B cell (primary cell): ENCODE data around the gene CDC25B. TPM values are rescaled to one million over a fixed set of nuclear protein-coding genes. Genes with fewer than 3 reads are reported as not detected.

ENCODE experiments used
- ATAC-seq: fragments of 200-7000 bp; cut with Tn5 transposase; one replicate; pipeline ENCODE4 v1.10.0; 2021; ENCODE audit warnings: low read depth, mild to moderate bottlenecking, moderate number of reproducible peaks, moderate library complexity
- CTCF ChIA-PET: fragments of 350-600 bp; sonication (Branson Sonifier 250); formaldehyde crosslinking; loops from one replicate; lab custom pipeline; 2021; ENCODE audit warnings: antibody characterized with exemption, inconsistent platforms; lab: Charles Lee
- POLR2A ChIA-PET: fragments of 350-600 bp; sonication (Branson Sonifier 250); formaldehyde crosslinking; loops from one replicate; lab custom pipeline; 2021; ENCODE audit warnings: antibody characterized with exemption; lab: Charles Lee
- DNase-seq: peaks from one replicate; pipeline ENCODE4 v3.0.0; 2013
- H2AFZ ChIP-seq: 2 replicates; pipeline ENCODE4 v1.6.1; 2012; ENCODE audit warnings: mild to moderate bottlenecking, low read depth, low read length; ENCODE audit not compliant: insufficient read depth, poor library complexity, severe bottlenecking
- H3K27ac ChIP-seq, 2 donors: 1 replicate in 1 of 2; 2 replicates in 1 of 2; pipeline ENCODE4 v1.5.1; 2012 to 2013; ENCODE audit warnings: low read length in 2 of 2, mild to moderate bottlenecking in 2 of 2, moderate library complexity in 1 of 2
- H3K27me3 ChIP-seq, 4 experiments: fragments of 200-600 bp in 1 of 4; sonication (generic) in 1 of 4; replicated peaks in 1 of 4; 1 replicate in 2 of 4; 2 replicates in 2 of 4; pipeline versions ENCODE4 v1.6.1 to v1.7.0; 2013 to 2016; ENCODE audit warnings: low read length in 3 of 4, mild to moderate bottlenecking in 2 of 4, mixed read lengths in 1 of 4, moderate library complexity in 1 of 4; ENCODE audit not compliant: insufficient read depth in 4 of 4, control insufficient read depth in 3 of 4; ENCODE audit errors: control extremely low read depth in 1 of 4
- H3K36me3 ChIP-seq, 2 experiments: replicated peaks in 1 of 2; 1 replicate in 1 of 2; 2 replicates in 1 of 2; pipeline versions ENCODE4 v1.6.1 to v1.7.1; 2013; ENCODE audit warnings: low read length in 1 of 2; ENCODE audit not compliant: insufficient read depth in 2 of 2, control insufficient read depth in 1 of 2; ENCODE audit errors: control extremely low read depth in 1 of 2, extremely low read depth in 1 of 2
- H3K4me1 ChIP-seq, 2 donors: fragments of 200-600 bp in 1 of 2; sonication (generic) in 1 of 2; 1 replicate in 1 of 2; 2 replicates in 1 of 2; pipeline versions ENCODE4 v1.5.1 to v1.6.1; 2013 to 2017; ENCODE audit warnings: low read length in 2 of 2; ENCODE audit not compliant: control insufficient read depth in 2 of 2, insufficient read depth in 2 of 2
- H3K4me2 ChIP-seq: replicated peaks from 2 replicates; pipeline ENCODE3; 2012; ENCODE audit warnings: mild to moderate bottlenecking, low read depth, low read length; ENCODE audit not compliant: poor library complexity, severe bottlenecking
- H3K4me3 ChIP-seq, 5 experiments: fragments of 200-600 bp in 1 of 5; sonication (generic) in 1 of 5; 1 replicate in 3 of 5; 2 replicates in 2 of 5; pipeline versions ENCODE4 v1.5.1 to v1.7.0; 2011 to 2016; ENCODE audit warnings: low read length in 4 of 5, mild to moderate bottlenecking in 4 of 5, low read depth in 2 of 5, control low read depth in 1 of 5, moderate library complexity in 1 of 5; ENCODE audit not compliant: insufficient read depth in 1 of 5; ENCODE audit errors: control extremely low read depth in 1 of 5, extremely low read depth in 1 of 5
- H3K79me2 ChIP-seq: fragments of 200-600 bp; sonication (generic); one replicate; pipeline ENCODE4 v1.6.0; 2016; ENCODE audit warnings: low read length; ENCODE audit not compliant: control insufficient read depth, insufficient read depth
- H3K9ac ChIP-seq: fragments of 200-600 bp; sonication (generic); 2 replicates; pipeline ENCODE4 v1.6.1; 2017; ENCODE audit warnings: mild to moderate bottlenecking, low read length, moderate library complexity
- H3K9me3 ChIP-seq, 3 donors: one replicate each; pipeline versions ENCODE4 v1.6.1 to v1.7.1; 2013; ENCODE audit warnings: low read length in 2 of 3; ENCODE audit not compliant: control insufficient read depth in 2 of 3, insufficient read depth in 1 of 3; ENCODE audit errors: control extremely low read depth in 1 of 3
- H4K20me1 ChIP-seq: 2 replicates; pipeline ENCODE4 v1.6.0; 2012; ENCODE audit warnings: mild to moderate bottlenecking, low read length; ENCODE audit not compliant: insufficient read depth, control insufficient read depth, poor library complexity, severe bottlenecking
- H3K27ac Mint-ChIP-seq: one replicate; pipeline ENCODE4 v1.8.0; 2021; ENCODE audit warnings: mixed read lengths
- H3K27me3 Mint-ChIP-seq: one replicate; pipeline ENCODE4 v1.8.0; 2021; ENCODE audit warnings: mixed read lengths
- H3K4me1 Mint-ChIP-seq: one replicate; pipeline ENCODE4 v1.8.0; 2021; ENCODE audit warnings: mixed read lengths
- H3K4me3 Mint-ChIP-seq: one replicate; pipeline ENCODE4 v1.8.0; 2021; ENCODE audit warnings: mixed read lengths
- H3K9me3 Mint-ChIP-seq: one replicate; pipeline ENCODE4 v1.8.0; 2022; ENCODE audit warnings: mixed read lengths; ENCODE audit not compliant: insufficient read depth
- EZH2 ChIP-seq: IDR thresholded peaks from 2 replicates; pipeline ENCODE4 v1.6.1; 2012; ENCODE audit warnings: borderline replicate concordance, low read depth, mild to moderate bottlenecking, moderate library complexity, low read length; ENCODE audit not compliant: insufficient read depth, poor library complexity, severe bottlenecking
- WGBS: methylation state at CpG from one replicate; pipeline ENCODE4 v1.1.5; 2013; ENCODE audit warnings: missing lambda C conversion rate; ENCODE audit not compliant: insufficient coverage; 5-methylcytosine and 5-hydroxymethylcytosine counted together
- intact Hi-C: fragments of 100-400 bp; cut with micrococcal nuclease; formaldehyde crosslinking; loops from one replicate; pipeline ENCODE4 v1.10.0; 2022
- polyA plus RNA-seq: library from polyadenylated mRNA; depleted of rRNA; stranded (reverse); fragments of >200 nt; gene quantifications from 2 replicates; pipeline ENCODE4 v1.2.3, GENCODE V29; 2012
- total RNA-seq, 2 donors: library from RNA; stranded (reverse); fragments of 120-200 nt in 1 of 2; gene quantifications; 1 replicate in 1 of 2; 2 replicates in 1 of 2; pipeline versions ENCODE4 v1.2.3 to v1.2.4, GENCODE V29; 2013 to 2022
- TF ChIP-seq, protein P1 (sequence below): fragments of 200-600 bp; IDR thresholded peaks from one replicate; pipeline ENCODE4 v1.8.0; 2022; ENCODE audit warnings: antibody characterized with exemption, mild to moderate bottlenecking

Gene CDC25B
- total and polyA plus RNA-seq, 2 donors (not counting 1 experiment from before 2014, with no cell fraction given), result 72.3 to 114 TPM

GRCh38 chr20:3754276-3754630 lies 41.9 kb upstream of the CDC25B start:
- no peaks in the 10 kb centered on the region for H4K20me1 ChIP-seq
- H3K4me1 ChIP-seq, result peaks cover 0 to 12% of the 10 kb centered on the region in 2 donors
- Mint-ChIP-seq H3K27ac (no peak overlapping the region), H3K27me3 (no peaks in the 10 kb centered on the region), H3K4me3 (no peak overlapping the region), H3K4me1 (peaks cover 7% of the 10 kb centered on the region), H3K9me3 (no peaks in the 10 kb centered on the region)
- ATAC-seq (no peak), DNase-seq (no peak)
- H3K4me2 ChIP-seq, result no peak overlapping the region
- H3K36me3 ChIP-seq, result peaks cover 0 to 5% of the 10 kb centered on the region in 2 experiments
- H3K9me3 ChIP-seq, result no peaks in the 10 kb centered on the region
- peaks cover 8% of the 10 kb centered on the region for H3K79me2 ChIP-seq
- no peaks in the 10 kb centered on the region for H3K27me3 ChIP-seq
- POLR2A ChIA-PET, result no interaction called here
- no peak overlapping the region for H2AFZ ChIP-seq
- no peak overlapping the region for H3K27ac ChIP-seq
- no peak overlapping the region for H3K9ac ChIP-seq
- TF ChIP-seq, protein P1, sequence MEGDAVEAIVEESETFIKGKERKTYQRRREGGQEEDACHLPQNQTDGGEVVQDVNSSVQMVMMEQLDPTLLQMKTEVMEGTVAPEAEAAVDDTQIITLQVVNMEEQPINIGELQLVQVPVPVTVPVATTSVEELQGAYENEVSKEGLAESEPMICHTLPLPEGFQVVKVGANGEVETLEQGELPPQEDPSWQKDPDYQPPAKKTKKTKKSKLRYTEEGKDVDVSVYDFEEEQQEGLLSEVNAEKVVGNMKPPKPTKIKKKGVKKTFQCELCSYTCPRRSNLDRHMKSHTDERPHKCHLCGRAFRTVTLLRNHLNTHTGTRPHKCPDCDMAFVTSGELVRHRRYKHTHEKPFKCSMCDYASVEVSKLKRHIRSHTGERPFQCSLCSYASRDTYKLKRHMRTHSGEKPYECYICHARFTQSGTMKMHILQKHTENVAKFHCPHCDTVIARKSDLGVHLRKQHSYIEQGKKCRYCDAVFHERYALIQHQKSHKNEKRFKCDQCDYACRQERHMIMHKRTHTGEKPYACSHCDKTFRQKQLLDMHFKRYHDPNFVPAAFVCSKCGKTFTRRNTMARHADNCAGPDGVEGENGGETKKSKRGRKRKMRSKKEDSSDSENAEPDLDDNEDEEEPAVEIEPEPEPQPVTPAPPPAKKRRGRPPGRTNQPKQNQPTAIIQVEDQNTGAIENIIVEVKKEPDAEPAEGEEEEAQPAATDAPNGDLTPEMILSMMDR, result no peak
- TF ChIP-seq EZH2, result no peak
- CTCF ChIA-PET, result interaction anchor here (1.5 to 3.9 kb wide), 2 partner anchors 13 to 101 kb away, joined by 3 to 47 read pairs; partner anchors contain the start of gene ADISSP
- intact Hi-C loops, result loop anchor here (5.0 kb wide), 1 partner anchor 318 kb away; no protein-coding TSS in a partner anchor
- no peak overlapping the region for H3K4me3 ChIP-seq
- 94% methylated on average over 12 of the region's 16 CpGs for WGBS

DNA sequence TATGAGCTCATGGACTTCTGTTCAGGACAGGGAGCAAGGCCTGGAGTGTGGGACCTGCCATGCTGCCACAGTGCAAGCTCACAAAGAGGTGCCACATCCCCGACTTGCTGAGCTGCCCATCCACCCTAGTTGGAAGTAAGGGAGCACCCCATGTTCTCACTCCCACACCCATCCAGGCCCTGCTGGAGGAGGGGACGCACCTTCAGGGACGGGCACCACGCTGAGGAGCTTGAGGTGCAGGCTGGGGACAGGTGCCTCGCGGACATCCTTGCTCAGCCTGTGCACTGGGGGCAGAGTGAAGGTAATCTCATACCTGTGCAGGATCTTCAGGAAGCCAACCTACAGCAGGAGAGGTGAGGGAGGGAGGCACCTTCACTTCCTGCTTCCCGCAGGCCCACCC lies 40.8 kb upstream of the CDC25B start:
- H3K4me3 Mint-ChIP-seq, result no peak overlapping the region
- H3K9ac ChIP-seq, result no peak overlapping the region
- H3K79me2 ChIP-seq, result peaks cover 16% of the 10 kb centered on the region
- ChIA-PET CTCF (interaction anchor here (0.7 to 3.9 kb wide), 3 partner anchors 12 to 100 kb away, joined by 3 to 47 read pairs (median 3); partner anchors contain the start of genes ADISSP and SPEF1), POLR2A (no interaction called here)
- no peaks in the 10 kb centered on the region for H3K9me3 Mint-ChIP-seq
- no peaks in the 10 kb centered on the region for H3K27me3 Mint-ChIP-seq
- intact Hi-C loops, result no loop called here
- no peaks in the 10 kb centered on the region for H3K9me3 ChIP-seq
- no peaks in the 10 kb centered on the region for H3K27me3 ChIP-seq
- no peak for DNase-seq
- no peak overlapping the region for H3K4me3 ChIP-seq
- no peak for ATAC-seq
- H3K4me1 ChIP-seq, result peaks cover 0 to 7% of the 10 kb centered on the region in 2 donors
- H4K20me1 ChIP-seq, result no peaks in the 10 kb centered on the region
- no peak overlapping the region for H3K27ac Mint-ChIP-seq
- peaks cover 0 to 5% of the 10 kb centered on the region in 2 experiments for H3K36me3 ChIP-seq
- no peak overlapping the region for H3K27ac ChIP-seq
- peaks cover 8% of the 10 kb centered on the region for H3K4me1 Mint-ChIP-seq
- TF ChIP-seq, protein P1, result no peak
- no peak for TF ChIP-seq EZH2
- no peak overlapping the region for H2AFZ ChIP-seq
- WGBS, result 92% methylated on average over 7 of the region's 7 CpGs
- no peak overlapping the region for H3K4me2 ChIP-seq
